Peyer's patch (tissue), 4 donors: ENCODE measurements around the gene HDGFL2.

Experiments used
- POLR2A ChIP-seq, 2 donors: fragments of 450-650 bp; IDR thresholded peaks; one replicate each; pipeline ENCODE4 v1.5.1; 2017; ENCODE audit warnings: antibody characterized with exemption in 2 of 2, mild to moderate bottlenecking in 2 of 2, moderate library complexity in 2 of 2
- TF ChIP-seq, protein P1 (sequence below), 6 experiments: fragments of 450-650 bp in 4 of 6; fragments of 200-600 bp in 2 of 6; sonication (generic) in 1 of 6; IDR thresholded peaks; one replicate each; pipeline ENCODE4 v1.5.1; 2017 to 2019; ENCODE audit warnings: antibody characterized with exemption in 6 of 6, mild to moderate bottlenecking in 3 of 6, moderate library complexity in 1 of 6

GRCh38 chr19:4492337-4493103 lies 20.4 kb downstream of the HDGFL2 start:
- TF ChIP-seq, protein P1, sequence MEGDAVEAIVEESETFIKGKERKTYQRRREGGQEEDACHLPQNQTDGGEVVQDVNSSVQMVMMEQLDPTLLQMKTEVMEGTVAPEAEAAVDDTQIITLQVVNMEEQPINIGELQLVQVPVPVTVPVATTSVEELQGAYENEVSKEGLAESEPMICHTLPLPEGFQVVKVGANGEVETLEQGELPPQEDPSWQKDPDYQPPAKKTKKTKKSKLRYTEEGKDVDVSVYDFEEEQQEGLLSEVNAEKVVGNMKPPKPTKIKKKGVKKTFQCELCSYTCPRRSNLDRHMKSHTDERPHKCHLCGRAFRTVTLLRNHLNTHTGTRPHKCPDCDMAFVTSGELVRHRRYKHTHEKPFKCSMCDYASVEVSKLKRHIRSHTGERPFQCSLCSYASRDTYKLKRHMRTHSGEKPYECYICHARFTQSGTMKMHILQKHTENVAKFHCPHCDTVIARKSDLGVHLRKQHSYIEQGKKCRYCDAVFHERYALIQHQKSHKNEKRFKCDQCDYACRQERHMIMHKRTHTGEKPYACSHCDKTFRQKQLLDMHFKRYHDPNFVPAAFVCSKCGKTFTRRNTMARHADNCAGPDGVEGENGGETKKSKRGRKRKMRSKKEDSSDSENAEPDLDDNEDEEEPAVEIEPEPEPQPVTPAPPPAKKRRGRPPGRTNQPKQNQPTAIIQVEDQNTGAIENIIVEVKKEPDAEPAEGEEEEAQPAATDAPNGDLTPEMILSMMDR (IDR thresholded peaks at IDR 0.05): no peak
- no peak for TF ChIP-seq POLR2A (IDR thresholded peaks at IDR 0.05)
